GOT3 (cell line): ENCODE results near the gene OR2T1.
"Not testable (repeated sequence)": the region's sequence is repeated elsewhere in the genome, so short reads cannot be mapped to it uniquely, and the experiment has no call there.

Experiments
- DNase-seq: peaks from one replicate; lab custom pipeline; 2025; ENCODE audit warnings: mixed read lengths; lab: John Stamatoyannopoulos, UW

The OR2T1 gene

GRCh38 chr1:248402748-248403147, at the start of gene OR2T1:
Gene OR2T1 (plus strand): TSS chr1:248403048. CDS start chr1:248406148, 3,100 bp downstream.
- no peak for DNase-seq

- no peak for DNase-seq
Measured at GRCh38 chr1:248359415-248359814, 43.4 kb upstream of the OR2T1 start.

GRCh38 chr1:248361121-248361715, 41.6 kb upstream of the OR2T1 start, which contains the start of gene OR2T4:
Gene OR2T4 (plus strand): TSS chr1:248361665. CDS start chr1:248361665, 0 bp downstream.
- DNase-seq = no peak

DNA sequence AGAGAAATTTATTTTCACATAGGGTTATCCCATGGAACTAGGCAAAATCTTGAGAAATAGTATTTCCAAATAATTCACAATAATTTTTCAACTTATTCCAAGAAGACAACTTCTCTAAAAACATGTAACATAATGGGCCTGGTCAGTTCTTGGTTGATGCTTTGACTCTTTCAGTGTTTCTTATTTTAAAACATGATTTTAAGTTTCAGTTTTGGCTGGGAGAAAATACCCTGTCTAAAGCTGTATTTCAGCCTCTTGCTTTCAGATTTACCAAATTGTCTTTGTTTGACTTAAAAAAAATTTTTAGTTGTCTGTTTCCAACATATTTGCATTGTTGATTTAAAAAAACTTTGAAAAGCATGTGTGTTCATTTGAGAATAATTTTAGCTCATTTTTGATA, 36.2 kb upstream of the OR2T1 start:
- DNase-seq = no peak

DNA sequence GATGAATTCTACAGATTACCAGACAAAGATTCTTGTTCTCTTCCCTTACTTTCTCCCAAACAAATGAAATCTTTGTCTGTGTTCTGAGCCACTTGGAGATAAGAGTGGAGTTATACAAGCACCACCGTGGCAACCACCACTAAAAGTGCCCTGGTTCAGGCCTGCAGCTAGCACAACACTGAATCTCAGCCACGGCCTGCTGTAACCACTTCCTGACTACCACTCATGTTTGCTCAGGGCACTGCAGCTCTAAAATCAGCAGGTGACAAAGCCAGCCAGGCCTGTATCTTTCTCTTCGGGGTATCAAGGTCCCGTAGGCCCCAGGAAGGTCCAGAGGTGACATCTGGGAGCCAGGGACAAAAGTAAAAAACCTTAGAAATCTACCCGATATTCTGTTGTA, 30.5 kb upstream of the OR2T1 start:
- no peak for DNase-seq

DNA sequence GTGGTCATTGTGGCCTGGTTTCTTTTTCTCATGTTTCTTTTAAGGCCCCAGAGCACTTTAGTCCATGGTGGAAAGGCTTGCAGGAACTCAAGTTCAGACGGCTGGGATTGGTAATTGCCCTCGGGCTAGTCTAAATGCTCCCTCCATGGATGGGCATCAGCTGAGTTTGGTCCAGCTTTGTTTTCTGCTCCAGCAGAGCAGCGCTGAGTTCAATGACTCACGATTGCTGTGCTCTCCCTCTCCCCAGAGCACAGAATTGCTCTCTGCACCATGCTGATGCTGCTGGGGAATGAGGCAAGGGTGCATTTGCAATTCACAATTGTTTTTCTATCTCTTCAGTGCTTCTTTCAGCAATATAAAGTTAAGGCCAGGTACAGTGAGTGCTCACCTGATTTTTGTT, 29.1 kb upstream of the OR2T1 start:
- no peak for DNase-seq

DNA sequence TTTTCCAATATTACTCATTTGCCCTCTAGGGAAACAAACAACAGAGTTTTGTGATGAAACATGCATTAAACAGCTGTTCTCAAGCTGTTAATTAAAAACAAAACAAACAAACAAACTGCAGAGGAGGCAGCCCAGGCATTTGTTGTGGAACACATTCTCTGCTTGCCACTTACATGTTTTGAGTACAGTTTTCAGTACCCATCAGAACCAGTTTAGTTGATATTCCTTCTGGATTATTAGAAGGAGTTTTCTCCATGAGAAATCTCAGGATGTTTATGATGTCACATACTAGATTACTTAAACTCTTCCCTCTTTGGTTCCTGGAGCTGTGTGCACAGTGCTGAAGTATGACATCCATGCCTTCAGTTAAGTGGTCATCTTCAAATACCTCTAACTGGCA, 27.4 kb upstream of the OR2T1 start, which contains the start of gene OR2T6:
TSS of gene OR2T6 (plus strand) at position 301 of the 400 bp plus-strand sequence. CDS start 11,863 bp downstream, outside the sequence.
- no peak for DNase-seq

DNA sequence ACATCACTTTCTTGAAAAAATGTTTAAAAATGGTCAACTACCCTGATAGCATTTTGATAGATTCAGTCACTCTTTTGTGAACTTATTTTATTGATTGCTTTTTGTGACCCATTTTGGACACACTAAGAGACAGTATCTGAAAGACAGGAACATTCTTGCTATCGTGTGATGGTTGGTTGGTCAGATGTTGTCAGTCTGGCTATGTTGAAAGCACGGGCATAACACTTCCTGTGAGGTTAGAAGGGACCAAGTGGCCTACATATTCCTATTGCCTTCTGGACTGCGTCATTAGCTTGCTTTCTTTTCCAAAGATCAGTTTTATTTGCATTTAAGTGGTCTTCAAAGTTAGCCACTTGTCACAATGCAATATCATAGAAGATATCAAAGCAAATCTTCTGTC, 25.9 kb upstream of the OR2T1 start:
- DNase-seq = no peak

DNA sequence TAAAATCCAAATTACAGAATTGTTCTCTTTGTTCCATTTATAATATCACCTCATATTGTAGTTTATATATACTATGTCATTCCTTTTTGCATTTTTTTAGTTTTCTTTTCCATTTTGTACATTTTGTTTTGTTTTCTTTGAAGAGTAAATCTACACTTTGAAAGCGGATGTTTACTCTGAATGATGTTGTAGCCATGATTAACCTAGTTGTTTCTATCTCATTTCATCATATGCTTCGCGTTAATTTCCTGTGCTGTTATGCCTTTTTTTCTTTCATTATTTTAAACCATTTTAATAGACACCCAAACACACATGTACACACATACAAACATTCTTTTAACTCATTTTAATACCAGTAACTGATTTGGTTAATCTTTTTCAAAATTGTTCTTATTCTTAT, 22.0 kb upstream of the OR2T1 start:
- no peak for DNase-seq

DNA sequence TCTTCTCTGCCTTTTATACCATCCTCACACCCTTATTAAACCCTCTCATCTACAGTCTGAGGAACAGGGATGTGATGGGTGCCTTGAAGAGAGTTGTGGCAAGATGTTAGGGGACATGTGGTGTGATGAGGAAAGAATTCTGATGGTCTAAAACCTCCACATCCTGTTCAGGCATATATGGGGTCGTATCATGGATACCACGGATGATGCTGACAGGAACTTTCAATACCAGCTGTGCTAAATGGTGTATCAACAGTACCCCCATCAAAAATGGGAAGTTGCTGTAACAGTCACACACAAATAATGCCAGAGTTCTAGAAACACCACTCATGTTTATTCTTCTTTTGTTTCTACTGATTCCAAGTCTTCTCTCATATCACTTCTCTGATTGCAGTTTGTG, 14.4 kb upstream of the OR2T1 start:
- DNase-seq = no peak

GRCh38 chr1:248393050-248393449, 9.8 kb upstream of the OR2T1 start:
- DNase-seq = no peak

DNA sequence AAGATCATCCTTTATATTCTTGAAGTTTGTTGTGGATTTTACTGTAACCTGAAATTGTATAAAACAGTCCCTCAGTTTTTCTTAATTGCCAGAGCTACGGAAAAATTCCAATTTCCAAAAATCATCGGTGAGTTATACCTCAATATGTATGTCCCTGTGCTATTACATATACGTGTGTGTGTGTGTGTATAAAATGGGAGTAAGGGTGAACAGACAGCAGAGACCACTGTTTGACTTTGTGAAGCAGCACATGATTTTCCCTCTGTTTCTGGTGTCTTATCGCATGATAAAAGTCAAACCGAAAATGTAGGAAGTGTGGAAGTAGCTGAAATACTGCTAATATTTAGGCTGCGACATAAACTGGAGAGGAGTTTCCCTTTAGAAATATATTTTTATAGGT, 1.2 kb downstream of the OR2T1 start:
- DNase-seq = peak; percentile 37

- no peak for DNase-seq
Measured at GRCh38 chr1:248406721-248407692, 4.2 kb downstream of the OR2T1 start.

DNA sequence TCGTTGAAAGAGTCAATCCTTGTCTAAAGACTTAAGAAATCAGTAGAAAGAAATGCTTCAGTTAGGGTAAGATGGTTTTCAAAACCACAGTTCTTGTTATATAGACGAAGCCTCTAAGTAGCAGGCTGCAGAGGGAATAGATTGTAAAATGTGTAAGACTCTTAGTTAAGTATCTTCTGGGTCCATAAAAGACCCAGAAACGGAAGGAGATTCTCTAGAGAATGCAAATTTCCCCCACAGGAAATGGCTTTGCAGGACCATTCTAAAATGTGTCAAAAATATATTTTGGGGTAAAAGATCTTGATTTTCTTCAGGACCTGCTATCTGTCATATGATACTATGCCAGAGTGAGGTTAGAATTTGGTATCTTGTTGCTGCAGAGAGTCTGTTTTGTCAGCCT, 13.4 kb downstream of the OR2T1 start:
- no peak for DNase-seq

GRCh38 chr1:248417854-248418253, 15.0 kb downstream of the OR2T1 start:
- no peak for DNase-seq

DNA sequence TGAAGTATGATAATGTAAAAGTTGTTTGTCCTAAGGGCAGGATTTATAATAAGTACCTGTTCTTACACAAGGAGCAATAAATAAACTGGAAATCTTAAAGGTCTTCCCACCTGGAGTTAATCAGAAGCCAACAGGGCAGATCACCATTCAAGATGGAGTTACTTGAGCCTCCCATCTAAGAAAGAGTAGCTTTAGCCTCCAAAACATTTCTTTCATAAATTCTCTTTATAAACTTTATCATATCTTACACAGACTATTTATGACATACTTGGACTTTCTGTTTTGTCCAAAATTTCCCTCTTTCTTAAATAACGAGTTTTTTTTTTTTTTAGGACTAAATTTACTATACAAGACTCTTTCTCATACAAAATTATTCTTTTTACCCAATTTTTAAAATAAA, 18.5 kb downstream of the OR2T1 start:
- no peak for DNase-seq

- DNase-seq = not testable (repeated sequence)
Measured at GRCh38 chr1:248427526-248428191, 24.8 kb downstream of the OR2T1 start.

DNA sequence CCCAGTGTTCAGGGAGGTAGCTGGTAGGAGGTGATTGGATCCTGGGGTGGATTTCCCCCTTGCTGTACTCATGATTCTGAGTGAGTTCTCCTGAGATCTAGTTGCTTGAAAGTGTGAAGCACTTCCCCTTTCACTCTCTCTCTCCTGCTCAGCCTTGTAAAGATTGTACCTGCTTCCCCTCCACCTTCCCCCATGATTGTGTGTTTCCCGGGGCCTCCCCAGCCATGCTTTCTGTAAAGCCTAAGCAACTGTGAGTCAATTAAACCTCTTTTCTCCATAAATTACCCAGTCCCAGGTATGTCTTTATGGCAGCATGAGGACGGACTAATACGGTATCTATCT, 25.3 kb downstream of the OR2T1 start:
- not testable (repeated sequence) for DNase-seq

DNA sequence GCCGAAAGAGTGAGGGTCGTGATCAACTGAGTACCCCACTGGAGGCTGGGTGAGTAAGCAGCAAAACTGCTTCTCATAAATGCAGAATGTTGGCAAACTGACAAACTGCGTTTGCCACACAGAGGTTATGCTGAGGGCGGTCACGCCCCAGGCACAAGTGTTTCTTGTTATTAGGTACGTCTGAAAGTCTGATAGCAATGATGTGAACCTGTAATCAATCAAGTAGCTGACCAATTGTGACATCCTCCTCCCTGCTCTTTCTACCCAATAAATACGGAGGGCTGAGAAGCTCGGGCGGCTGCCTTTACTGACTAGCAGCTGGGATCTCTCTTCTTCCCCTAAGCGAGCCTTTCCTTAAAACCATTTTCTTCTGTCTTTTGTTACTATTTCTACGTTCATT, 28.8 kb downstream of the OR2T1 start:
- not testable (repeated sequence) for DNase-seq

DNA sequence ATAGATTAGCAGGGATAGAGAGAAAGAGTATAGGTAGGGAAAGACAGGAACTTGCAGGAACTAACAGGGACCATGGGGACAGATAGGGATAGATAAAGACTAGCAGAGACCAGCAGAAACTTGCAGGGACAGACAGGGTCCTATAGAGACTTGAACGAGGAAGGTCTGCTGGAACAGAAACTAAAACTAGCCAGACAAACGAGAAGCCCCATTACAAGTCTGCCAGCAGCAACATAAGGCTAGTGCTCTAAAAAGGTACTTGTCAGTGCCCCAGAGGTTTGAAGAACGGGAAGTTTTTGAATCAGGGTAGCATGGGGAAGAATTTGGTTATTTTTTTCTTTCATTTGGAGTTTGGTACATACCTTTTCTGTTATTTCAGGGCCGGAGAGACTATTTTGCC, 29.4 kb downstream of the OR2T1 start:
- not testable (repeated sequence) for DNase-seq

GRCh38 chr1:248433811-248434415, 31.1 kb downstream of the OR2T1 start:
- not testable (repeated sequence) for DNase-seq

GRCh38 chr1:248434913-248435312, 32.1 kb downstream of the OR2T1 start:
- DNase-seq = not testable (repeated sequence)
